Muscle of leg (tissue), 11 donors: ENCODE data around the gene MALAT1. TPM values are rescaled to one million over a fixed set of nuclear protein-coding genes. Genes with fewer than 3 reads are reported as not detected.
"Not testable (repeated sequence)": the region's sequence is repeated elsewhere in the genome, so short reads cannot be mapped to it uniquely, and the experiment has no call there.

Experiments
- DNase-seq: peaks from one replicate; pipeline ENCODE4 v3.0.0; 2013
- H3K27ac ChIP-seq: one replicate; pipeline ENCODE4 v1.5.1; 2013; ENCODE audit warnings: mild to moderate bottlenecking, low read length, control low read depth
- H3K27me3 ChIP-seq: one replicate; pipeline ENCODE4 v1.6.1; 2013; ENCODE audit warnings: low read length; ENCODE audit not compliant: control insufficient read depth, insufficient read depth
- H3K36me3 ChIP-seq: one replicate; pipeline ENCODE4 v1.6.1; 2013; ENCODE audit warnings: low read length; ENCODE audit not compliant: control insufficient read depth, insufficient read depth
- H3K4me1 ChIP-seq: one replicate; pipeline ENCODE4 v1.6.1; 2013; ENCODE audit warnings: low read length; ENCODE audit not compliant: control insufficient read depth, insufficient read depth
- H3K4me3 ChIP-seq: one replicate; pipeline ENCODE4 v1.5.1; 2013; ENCODE audit warnings: low read length, control low read depth
- H3K9me3 ChIP-seq: replicated peaks from 2 replicates; pipeline ENCODE4 v1.6.1; 2013; ENCODE audit warnings: low read depth, low read length; ENCODE audit not compliant: control insufficient read depth
- WGBS: methylation state at CpG from one replicate; pipeline ENCODE4 v1.1.5; 2013; ENCODE audit warnings: missing lambda C conversion rate; ENCODE audit not compliant: insufficient coverage; 5-methylcytosine and 5-hydroxymethylcytosine counted together
- polyA plus RNA-seq, 8 donors: library from polyadenylated mRNA; unstranded; fragments of 120-200 nt; gene quantifications; one replicate each; pipeline versions ENCODE4 v1.2.1 to v1.2.3, GENCODE V29; 2013; ENCODE audit warnings: inconsistent platforms in 1 of 8, low replicate concordance in 1 of 8; ENCODE audit not compliant: insufficient read length in 8 of 8, insufficient read depth in 1 of 8
- total RNA-seq: library from RNA; stranded (reverse); fragments of 120-200 nt; gene quantifications from one replicate; pipeline ENCODE4 v1.2.4, GENCODE V29; 2013

Gene MALAT1
- total and polyA plus RNA-seq, 9 donors: 135 to 4,773 (median 174) TPM

- no CpG with 5 or more reads among the region's 3 CpGs for WGBS
- Histone ChIP-seq H3K36me3 (peaks cover 61% of the 10 kb centered on the region), H3K9me3 (no peaks in the 10 kb centered on the region), H3K27me3 (no peaks in the 10 kb centered on the region), H3K27ac (peak overlapping the region; percentile 100), H3K4me3 (peak overlapping the region; percentile 85), H3K4me1 (peaks cover 31% of the 10 kb centered on the region)
- no peak for DNase-seq
Measured at GRCh38 chr11:65503368-65503948, 4.6 kb downstream of the MALAT1 start.

- Histone ChIP-seq H3K27ac (peak overlapping the region; percentile 100), H3K4me3 (peak overlapping the region; percentile 85), H3K9me3 (no peaks in the 10 kb centered on the region), H3K36me3 (peaks cover 61% of the 10 kb centered on the region), H3K4me1 (peaks cover 31% of the 10 kb centered on the region), H3K27me3 (no peaks in the 10 kb centered on the region)
- DNase-seq: peak; percentile 81
- WGBS: 0% methylated on average over 2 of the region's 3 CpGs
Measured at GRCh38 chr11:65503949-65504673, 5.3 kb downstream of the MALAT1 start.

DNA sequence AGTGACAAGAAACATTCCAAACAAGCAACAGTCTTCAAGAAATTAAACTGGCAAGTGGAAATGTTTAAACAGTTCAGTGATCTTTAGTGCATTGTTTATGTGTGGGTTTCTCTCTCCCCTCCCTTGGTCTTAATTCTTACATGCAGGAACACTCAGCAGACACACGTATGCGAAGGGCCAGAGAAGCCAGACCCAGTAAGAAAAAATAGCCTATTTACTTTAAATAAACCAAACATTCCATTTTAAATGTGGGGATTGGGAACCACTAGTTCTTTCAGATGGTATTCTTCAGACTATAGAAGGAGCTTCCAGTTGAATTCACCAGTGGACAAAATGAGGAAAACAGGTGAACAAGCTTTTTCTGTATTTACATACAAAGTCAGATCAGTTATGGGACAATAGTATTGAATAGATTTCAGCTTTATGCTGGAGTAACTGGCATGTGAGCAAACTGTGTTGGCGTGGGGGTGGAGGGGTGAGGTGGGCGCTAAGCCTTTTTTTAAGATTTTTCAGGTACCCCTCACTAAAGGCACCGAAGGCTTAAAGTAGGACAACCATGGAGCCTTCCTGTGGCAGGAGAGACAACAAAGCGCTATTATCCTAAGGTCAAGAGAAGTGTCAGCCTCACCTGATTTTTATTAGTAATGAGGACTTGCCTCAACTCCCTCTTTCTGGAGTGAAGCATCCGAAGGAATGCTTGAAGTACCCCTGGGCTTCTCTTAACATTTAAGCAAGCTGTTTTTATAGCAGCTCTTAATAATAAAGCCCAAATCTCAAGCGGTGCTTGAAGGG, 6.0 kb downstream of the MALAT1 start:
- H3K36me3 ChIP-seq: peaks cover 61% of the 10 kb centered on the region
- peak overlapping the region; percentile 85 for H3K4me3 ChIP-seq
- peak overlapping the region; percentile 100 for H3K27ac ChIP-seq
- peak; percentile 48 for DNase-seq
- no peaks in the 10 kb centered on the region for H3K9me3 ChIP-seq
- H3K27me3 ChIP-seq: no peaks in the 10 kb centered on the region
- WGBS: 0% methylated on average over 1 of the region's 8 CpGs
- H3K4me1 ChIP-seq: peaks cover 31% of the 10 kb centered on the region

DNA sequence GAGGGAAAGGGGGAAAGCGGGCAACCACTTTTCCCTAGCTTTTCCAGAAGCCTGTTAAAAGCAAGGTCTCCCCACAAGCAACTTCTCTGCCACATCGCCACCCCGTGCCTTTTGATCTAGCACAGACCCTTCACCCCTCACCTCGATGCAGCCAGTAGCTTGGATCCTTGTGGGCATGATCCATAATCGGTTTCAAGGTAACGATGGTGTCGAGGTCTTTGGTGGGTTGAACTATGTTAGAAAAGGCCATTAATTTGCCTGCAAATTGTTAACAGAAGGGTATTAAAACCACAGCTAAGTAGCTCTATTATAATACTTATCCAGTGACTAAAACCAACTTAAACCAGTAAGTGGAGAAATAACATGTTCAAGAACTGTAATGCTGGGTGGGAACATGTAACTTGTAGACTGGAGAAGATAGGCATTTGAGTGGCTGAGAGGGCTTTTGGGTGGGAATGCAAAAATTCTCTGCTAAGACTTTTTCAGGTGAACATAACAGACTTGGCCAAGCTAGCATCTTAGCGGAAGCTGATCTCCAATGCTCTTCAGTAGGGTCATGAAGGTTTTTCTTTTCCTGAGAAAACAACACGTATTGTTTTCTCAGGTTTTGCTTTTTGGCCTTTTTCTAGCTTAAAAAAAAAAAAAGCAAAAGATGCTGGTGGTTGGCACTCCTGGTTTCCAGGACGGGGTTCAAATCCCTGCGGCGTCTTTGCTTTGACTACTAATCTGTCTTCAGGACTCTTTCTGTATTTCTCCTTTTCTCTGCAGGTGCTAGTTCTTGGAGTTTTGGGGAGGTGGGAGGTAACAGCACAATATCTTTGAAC, 6.8 kb downstream of the MALAT1 start:
- Histone ChIP-seq H3K36me3 (peaks cover 56% of the 10 kb centered on the region), H3K27me3 (no peaks in the 10 kb centered on the region), H3K4me3 (peak overlapping the region; percentile 85), H3K27ac (peak overlapping the region; percentile 100), H3K9me3 (no peaks in the 10 kb centered on the region), H3K4me1 (peaks cover 31% of the 10 kb centered on the region)
- DNase-seq: peak; percentile 43
- WGBS: 34% methylated on average over 2 of the region's 12 CpGs

GRCh38 chr11:65506290-65506771, 7.5 kb downstream of the MALAT1 start:
- H3K9me3 ChIP-seq: no peaks in the 10 kb centered on the region
- peak overlapping the region; percentile 85 for H3K4me3 ChIP-seq
- peaks cover 31% of the 10 kb centered on the region for H3K4me1 ChIP-seq
- no peak for DNase-seq
- no peaks in the 10 kb centered on the region for H3K27me3 ChIP-seq
- no CpG with 5 or more reads among the region's 4 CpGs for WGBS
- peak overlapping the region; percentile 100 for H3K27ac ChIP-seq
- H3K36me3 ChIP-seq: peaks cover 53% of the 10 kb centered on the region

DNA sequence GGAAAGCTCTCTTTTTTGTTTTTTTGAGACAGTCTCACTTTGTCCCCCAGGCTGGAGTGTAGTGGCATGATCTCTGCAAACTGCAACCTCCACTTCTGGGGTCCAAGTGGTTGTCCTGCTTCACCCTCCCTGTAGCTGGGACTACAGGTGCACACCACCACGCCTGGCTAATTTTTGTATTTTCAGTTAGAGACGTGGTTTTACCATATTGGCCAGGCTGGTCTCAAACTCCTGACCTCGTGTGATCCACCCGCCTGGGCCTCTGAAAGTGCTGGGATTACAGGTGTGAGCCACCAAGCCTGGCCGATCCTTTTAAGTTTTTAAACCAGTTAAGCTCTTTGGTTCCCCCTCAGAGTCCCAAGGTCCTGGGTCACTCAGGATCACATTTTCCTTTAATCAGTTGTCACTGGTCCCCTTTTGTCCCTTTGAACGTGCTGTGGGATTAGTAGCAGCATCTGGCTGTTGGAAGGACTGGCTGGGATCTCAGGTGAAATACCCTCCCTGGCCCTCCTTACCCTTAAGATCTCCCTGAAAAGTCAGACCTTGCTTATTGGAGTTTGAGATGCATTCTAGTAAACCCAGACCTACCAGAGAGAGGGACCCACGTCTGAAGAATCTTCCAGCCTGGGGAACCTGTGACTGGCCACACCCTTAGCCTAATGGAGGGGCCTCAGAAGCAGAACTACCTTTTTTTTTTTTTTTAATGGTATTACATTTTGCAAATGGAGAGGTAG, 8.1 kb downstream of the MALAT1 start:
- WGBS: 17% methylated on average over 4 of the region's 7 CpGs
- Histone ChIP-seq H3K9me3 (no peaks in the 10 kb centered on the region), H3K27me3 (no peaks in the 10 kb centered on the region), H3K4me1 (peaks cover 31% of the 10 kb centered on the region), H3K36me3 (peaks cover 47% of the 10 kb centered on the region), H3K4me3 (no peak overlapping the region), H3K27ac (peak overlapping the region; percentile 100)
- DNase-seq: peak; percentile 77

GRCh38 chr11:65512311-65512710, 13.5 kb downstream of the MALAT1 start:
- H3K36me3 ChIP-seq, H3K27me3 ChIP-seq, H3K4me3 ChIP-seq, H3K4me1 ChIP-seq, H3K9me3 ChIP-seq, H3K27ac ChIP-seq, DNase-seq: not testable (repeated sequence)
- 100% methylated on average over 2 of the region's 3 CpGs for WGBS

DNA sequence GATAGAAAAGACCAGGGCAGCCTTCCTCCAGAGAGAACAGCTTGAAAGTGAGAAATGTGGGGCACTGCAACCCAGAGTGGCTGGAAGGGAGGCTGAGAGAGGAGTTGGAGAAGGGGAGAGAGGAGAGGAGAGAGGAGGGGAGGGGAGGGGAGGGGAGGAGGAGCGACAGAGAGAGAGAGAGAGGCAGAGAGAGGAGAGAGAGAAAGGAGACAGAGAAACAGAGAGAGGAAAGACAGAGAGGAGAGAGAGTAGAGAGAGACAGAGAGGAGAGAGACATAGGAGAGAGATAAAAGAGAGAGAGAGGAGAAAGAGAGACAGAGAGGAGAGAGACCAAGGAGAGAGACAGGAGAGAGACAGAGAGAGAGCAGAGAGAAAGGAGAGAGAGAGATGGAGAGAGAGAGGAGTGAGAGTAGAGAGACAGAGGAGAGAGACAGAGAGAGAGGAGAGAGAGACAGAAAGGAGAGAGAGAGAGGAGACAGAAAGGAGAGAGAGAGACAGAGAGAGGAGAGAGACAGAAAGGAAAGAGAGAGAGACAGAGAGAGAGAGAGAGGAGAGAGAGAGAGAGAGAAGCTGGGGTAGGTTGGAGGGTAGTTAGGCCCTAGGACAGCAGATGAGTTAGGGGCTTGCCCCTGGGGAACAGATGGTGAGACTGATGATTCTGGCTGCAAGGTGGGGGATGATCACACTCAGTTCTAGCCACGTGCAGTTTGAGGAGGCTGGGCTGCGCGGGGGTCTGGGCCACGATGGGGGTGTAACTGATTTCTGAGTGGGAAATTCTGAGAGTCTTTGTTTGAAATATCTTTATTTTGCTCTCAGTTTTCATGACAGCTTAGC, 17.5 kb downstream of the MALAT1 start:
- H3K4me3 ChIP-seq: no peak overlapping the region
- H3K4me1 ChIP-seq: no peaks in the 10 kb centered on the region
- H3K27me3 ChIP-seq: no peaks in the 10 kb centered on the region
- no peak overlapping the region for H3K27ac ChIP-seq
- no peak for DNase-seq
- no peaks in the 10 kb centered on the region for H3K9me3 ChIP-seq
- no CpG with 5 or more reads among the region's 5 CpGs for WGBS
- no peaks in the 10 kb centered on the region for H3K36me3 ChIP-seq
